HG03159 (cell line): ENCODE results near the gene TTR.

Experiments
- ATAC-seq: cut with Tn5 transposase; IDR thresholded peaks from one replicate; pipeline ENCODE4 v1.9.1; 2021; ENCODE audit warnings: mild to moderate bottlenecking, moderate library complexity; ENCODE audit not compliant: unreplicated experiment

TTR gene

DNA sequence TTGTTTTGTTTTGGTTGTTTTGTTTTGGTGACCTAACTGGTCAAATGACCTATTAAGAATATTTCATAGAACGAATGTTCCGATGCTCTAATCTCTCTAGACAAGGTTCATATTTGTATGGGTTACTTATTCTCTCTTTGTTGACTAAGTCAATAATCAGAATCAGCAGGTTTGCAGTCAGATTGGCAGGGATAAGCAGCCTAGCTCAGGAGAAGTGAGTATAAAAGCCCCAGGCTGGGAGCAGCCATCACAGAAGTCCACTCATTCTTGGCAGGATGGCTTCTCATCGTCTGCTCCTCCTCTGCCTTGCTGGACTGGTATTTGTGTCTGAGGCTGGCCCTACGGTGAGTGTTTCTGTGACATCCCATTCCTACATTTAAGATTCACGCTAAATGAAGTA, at the start of gene TTR:
TTR (plus strand) TSS at position 250 of the 400 bp plus-strand sequence; CDS start at position 276, 26 bp downstream.
- no peak for ATAC-seq

DNA sequence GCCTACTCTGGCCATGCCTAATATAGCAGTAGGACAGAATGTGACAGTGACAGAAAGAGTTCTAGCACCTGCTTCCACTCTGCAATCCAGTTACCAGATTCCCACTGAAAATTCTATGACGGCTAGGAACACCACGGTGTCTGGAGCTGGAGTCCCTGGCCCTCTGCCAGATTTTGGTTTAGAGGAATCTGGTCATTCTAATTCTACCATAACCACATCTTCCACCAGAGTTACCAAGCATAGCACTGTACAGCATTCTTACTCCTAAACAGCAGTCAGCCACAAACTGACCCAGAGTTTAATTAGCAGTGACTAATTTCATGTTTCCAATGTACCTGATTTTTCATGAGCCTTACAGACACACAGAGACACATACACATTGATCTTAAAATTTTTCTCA, 45.2 kb upstream of the TTR start:
- ATAC-seq: no peak

DNA sequence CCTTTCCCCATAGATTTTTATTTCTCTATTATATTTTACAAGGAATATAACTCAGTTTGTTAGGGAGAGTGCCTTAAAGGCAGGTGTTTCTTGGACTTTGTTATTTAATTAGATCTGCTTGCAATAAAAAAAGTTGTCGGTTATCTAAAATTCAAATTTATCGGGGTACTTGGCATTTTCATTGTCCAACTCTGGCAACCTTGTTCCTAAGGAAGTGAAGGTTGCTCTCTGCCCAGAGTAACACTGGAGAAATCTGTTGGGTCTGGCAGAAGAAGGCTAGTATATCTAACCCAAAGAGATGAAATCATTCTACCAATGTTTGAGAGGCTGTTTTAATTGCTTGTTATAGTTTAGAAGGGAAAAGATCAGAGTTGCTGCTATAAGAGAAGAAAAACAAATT, 42.8 kb upstream of the TTR start:
- ATAC-seq: no peak

DNA sequence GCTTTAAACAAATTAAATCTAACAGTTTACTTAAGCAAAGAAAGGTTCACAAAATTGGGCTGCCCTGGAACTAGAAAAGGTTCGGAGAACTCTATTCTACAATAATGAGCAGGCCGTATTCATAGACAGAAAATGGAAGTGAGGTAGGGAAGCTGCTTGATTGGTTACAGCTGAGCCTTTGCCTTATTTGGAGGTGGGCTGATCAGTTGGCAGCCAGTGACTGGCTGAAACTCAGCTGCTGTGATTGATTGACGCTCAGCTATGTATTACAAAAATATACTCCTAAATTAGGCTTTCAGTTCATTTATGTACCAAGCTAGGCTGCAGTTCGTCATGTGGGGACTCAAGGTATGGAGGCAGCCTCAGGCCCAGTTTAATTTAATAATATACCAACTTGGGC, 42.3 kb upstream of the TTR start:
- ATAC-seq: no peak

DNA sequence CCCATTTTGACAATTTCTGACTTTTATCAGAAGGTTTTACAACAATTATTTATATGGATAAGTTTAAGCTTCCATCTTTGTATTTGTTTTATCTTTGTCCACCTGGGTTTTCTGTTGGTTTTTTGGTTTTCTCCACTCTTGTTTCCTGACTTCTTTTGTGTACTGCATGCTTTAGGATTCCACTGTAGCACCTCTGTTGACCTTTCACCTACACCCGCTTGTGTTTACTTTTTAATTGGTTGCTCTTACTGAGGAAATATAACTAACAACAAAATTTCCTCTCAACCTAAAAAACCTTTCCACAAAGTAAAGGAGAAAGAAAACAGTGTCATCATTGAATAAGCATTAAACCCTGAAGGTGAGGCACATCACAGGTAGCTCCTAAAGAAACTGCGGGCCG, 39.8 kb upstream of the TTR start:
- no peak for ATAC-seq

DNA sequence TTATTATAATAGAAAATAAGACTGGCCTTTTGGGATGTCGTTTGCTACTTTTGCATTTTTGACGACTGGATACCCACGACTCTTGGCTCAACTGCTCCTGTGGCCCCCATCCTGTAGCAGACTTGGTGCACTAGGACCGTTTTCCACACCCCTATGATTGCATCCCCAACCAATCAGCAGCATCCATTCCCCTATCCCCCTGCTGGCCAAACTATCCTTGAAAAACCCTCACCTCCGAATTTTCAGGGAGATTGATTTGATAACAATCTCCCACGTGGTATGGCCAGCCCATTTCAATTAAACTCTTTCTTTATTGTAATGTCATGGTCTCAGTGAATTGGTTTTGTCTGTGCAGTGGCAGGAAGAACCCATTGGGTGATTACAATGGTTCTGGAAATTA, 37.9 kb upstream of the TTR start:
- no peak for ATAC-seq

DNA sequence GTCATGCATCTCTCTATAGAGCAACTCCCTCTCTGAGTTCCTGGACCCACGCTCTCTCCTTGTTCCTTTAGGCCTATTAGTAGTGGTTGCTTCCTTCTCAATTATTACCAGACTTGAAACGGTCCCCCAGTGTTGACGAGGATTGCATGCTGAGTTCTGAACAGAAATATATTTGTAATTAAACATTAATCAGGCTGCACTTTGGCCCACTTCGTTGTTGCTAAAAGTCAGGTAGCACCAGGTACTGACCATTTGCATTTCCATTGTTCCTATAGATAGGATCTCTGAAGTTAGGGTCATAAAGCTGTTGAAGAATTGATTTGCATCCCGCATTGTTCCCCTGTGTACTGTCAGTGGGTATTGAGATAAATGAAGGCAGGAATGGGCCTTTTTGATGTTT, 36.9 kb upstream of the TTR start:
- no peak for ATAC-seq

DNA sequence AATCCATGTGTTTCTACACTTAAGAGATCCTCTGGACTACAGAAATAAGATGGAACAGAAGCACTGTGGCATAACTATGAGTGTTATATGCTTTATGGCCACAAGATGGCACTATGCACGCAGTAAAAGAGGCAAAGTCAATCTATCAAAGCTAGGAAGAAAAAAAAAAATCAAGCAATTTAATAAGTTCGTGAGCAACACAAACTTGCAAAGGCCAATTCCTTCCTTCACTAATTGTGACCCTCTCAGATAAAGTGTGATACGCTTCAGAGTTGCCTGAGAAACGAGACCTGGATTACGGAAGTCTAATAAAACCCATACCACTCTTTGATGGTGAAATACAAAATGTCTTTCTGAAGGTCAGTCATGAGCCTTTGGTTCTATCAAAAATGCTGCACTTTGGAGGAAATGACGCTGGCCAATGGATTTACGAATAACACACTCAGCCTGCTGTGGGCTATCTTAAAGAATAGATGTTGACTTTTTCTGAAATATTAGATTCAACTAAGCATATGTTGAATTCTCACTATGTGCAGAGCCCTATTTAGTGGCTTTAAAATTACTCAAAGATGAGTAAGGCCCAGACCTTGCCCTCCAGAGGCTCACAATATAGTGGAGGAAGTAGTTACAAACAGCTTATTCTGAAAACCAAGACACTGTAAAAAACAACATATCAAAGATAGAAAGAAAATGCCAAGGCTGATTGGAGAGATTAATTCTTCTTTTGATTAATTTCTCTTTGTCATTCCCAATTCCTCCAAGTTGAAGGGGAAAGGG, 35.5 kb upstream of the TTR start:
- peak; percentile 53 for ATAC-seq

DNA sequence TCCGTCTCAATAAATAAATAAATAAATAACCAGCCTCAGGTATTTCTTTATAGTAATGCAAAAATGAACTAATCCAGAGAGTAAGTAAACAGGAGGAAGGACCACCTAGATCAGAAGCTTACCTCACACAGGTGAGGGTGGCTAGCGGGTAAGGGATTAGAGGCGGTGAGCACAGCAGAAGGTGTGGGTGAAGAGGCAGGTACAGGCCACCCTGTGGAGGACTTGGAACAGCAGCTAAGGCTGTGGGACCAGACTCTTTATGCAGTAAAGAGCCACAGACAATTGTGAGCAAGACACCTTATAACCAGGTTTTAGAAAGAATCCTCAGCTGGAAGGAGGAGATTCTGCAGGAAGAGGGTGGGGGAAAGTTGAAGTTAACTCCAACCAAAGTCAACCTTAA, 34.2 kb upstream of the TTR start:
- ATAC-seq: no peak

DNA sequence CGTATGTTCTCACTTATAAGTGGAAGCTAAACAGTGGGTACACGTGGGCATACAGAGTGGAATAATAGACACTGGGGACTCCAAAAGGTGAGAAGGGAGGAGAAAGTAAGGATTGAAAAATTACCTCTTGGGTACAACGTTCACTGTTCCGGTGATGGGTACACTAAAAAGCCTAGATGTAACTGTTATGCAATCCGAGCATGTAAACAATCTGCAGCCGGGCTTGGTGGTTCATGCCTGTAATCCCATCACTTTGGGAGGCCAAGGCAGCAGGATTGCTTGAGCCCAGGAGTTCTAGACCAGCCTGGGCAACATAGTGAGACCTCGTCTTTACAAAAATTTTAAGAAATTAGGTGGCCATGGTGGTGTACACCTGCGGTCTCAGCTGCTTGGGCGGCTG, 33.1 kb upstream of the TTR start:
- no peak for ATAC-seq

DNA sequence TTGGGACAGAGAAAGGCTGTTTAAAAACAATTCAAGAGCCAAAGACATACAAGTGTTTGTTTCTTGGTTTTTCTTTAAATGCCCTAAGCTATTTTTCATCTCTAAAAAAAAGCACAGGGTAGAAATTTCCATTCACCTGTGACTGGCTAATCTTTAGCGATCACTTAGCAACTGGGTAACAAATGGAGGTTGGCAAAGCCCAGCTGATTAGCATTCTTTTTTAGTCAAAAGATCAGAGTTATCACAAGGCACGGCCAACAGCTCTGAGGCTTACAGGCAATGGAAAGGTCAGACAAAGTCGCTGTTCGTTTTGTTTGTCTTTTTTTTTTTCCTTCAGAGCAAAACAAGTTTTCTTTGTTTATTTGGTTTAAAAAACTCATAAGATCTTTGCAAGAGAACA, 29.0 kb upstream of the TTR start:
- ATAC-seq: no peak

DNA sequence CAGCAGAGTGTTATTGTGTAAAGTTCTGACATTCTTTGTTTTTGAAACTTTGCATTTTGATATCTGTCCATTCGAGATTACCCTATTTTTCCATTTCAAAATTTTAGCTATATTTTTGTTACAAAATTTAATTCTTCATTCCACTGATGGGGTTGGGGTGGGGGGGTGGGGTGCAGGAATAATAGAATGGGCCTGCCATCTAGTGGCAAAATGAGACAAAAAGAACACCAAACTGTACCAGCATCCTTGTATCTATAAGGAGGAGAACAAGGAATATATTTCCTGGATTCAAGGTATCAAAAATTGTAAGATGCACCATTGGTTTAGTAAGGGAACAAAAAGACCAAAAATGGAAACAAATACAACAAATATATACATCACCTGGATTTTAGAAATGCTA, 27.9 kb upstream of the TTR start:
- no peak for ATAC-seq

DNA sequence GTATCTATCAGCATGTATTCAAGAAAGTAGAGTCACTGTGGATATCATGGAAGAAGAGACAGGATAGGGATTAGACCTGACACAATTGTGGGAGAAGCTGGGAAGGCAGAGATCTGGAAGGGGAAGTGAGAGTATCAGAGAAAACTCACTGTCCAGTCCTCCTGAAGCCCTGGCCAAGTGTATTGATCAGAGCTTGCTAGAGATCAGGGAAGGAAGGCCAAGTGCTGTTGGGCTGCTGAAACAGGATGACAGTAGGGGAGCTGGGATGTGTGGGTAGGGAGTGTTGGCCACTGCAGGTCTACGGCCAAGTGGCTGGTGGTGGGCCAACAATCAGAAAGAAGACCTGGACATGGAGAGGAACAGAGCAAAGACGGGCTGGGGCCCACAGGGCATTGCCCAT, 26.3 kb upstream of the TTR start:
- no peak for ATAC-seq

DNA sequence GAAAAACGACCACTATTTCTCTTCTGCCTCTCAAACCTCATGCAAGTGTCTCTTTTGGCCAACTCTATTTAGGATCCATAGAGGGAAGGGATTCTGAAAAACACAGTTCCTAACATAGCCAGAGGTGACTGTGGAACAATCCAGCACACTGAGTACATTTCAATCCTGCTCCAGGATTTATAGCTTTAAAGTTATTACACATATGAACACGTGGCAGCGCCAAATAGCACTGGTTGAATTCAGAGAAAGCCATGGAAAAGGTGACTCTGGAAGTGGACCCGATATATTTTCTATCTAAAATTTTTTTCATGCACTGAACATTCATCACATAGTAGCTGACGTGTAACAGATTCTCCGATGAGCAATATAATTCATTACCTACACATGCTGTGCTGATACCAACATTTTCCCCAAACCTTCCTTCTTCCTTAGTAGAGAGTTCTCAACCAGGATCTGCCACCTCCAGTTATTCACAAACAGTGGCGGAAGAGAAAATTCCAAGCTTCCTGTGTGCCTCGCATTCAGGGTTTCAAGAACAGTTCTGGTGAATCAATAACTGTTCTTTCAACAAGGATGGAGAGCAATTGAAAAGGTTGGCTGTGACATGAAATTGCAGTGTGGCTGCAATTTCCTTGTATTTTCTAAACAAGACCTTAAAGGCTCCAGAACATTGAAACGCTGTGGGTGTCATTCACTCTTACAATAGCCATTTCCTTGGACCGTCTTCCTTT, 25.7 kb upstream of the TTR start:
- ATAC-seq: no peak

DNA sequence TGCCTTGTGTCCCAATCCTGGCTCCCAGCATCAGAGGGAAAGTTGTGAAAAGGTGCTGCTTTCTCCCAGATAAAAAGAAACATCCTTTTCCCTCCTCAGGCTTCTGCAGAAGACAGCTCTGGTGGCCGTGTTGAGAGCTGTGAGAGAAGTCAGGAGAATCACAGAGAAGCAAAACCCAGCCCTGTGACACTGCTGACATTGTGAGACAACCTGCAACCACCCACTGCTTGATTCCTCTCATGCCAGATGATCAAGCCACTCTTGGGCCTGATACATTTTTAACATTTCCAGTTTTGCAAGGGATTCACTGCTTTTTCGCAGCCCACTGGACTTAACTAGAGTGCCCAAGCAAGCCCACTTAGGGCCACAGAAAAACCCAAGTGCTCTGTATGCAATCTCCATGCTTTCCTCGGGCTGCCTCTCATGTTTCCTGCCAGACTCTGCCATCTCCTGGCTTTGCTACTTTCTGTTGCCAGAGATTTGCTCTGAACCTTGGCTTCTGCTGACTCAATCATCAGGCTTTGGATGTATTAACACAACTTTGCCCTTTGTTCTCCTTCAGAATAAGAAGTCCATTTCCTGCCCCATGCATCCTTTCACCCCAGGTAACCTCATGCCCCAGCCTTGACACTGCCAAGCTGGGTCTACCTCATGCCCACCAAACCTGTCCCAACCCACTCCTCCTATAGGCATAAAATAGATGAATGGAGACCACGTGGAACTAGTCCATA, 24.9 kb upstream of the TTR start:
- ATAC-seq: no peak

DNA sequence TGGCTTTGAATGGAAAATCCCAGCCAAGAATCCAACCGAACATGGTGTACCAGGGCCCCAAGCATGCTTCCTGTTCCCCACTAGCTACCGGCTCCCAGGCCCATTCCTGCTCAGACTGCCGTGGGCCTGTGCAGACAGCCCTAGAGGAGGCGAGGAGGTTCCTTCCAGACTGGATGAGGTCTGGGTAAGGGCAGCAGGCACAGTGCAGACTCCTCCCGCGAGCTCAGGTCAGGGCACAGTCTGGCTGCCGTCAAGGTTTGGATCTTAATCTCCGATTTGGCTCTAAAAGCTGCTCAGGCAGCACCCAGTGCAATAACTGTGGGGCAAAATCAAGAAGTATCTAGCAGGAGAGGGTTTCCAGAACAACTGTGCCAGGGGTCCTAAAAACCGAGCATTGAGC, 19.3 kb upstream of the TTR start:
- ATAC-seq: no peak

DNA sequence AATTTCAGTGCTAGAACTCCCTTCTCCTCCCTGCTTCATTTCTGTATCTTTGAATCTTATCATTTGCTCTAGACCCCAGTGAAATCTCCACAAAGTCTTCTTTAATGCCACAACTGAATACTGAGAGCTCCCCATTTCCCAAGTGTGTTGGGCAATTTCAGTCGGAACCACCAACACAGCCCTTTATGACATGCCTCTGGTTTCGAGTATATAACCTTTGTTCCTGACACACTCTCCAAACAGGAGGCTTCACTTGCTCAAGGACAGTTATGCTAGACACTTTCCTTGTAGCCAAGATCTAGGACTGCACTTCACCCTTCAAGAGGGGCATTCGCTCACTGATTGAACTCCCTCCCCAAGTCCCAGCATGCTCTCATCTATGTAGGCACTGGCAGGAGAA, 18.6 kb upstream of the TTR start:
- no peak for ATAC-seq

DNA sequence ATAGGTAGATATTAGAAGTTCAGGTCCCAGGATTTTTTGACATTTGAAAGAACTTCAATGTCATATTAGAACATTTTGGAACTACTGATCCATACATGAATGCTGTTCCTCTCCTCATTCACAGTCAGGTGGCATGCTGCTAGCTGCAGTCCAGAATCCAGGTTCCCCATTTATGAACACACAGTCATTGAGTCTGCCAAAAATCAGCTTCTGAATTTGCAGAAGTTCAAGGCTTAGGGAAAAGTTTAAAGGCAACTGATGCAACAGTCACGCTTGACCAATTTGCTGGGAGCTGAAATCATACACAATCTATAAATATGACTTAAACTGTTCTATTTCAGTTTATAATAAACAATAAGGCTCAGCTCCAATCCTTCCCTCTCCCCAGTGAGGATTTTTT, 17.3 kb upstream of the TTR start:
- ATAC-seq: no peak

DNA sequence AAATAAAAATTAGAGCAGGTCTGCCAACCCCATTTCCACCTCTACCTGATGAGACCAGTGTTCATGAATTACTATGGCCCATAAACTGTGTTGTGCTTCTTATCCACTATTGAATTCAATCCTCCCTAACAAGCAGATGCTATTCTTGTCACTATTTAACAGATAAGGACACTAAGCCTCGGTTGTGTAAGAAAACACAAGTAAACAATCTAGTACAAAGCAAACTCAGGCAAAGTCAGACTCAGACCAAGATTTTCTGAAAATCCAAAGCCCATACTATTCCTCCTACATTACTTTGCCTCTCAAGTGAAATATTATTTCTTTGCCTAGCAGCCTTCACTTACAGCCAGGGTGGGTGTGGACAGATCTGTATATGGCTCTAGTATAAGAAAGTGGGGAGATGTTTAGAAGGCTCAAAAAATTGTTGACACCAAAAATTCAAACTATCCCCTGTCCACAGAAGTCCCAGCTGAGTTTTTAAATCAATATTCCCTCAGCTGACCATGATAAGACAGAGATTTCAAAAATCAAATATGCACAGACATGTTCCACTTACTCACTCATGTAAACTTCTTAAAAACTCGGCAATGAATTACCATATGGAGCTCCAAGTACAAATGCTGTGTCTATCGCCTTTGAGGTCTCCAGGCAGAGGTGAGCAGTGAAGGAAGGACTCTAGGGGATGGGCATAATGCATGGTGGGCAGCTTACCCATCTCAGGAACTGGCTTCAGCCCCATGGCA, 16.0 kb upstream of the TTR start:
- ATAC-seq: no peak

DNA sequence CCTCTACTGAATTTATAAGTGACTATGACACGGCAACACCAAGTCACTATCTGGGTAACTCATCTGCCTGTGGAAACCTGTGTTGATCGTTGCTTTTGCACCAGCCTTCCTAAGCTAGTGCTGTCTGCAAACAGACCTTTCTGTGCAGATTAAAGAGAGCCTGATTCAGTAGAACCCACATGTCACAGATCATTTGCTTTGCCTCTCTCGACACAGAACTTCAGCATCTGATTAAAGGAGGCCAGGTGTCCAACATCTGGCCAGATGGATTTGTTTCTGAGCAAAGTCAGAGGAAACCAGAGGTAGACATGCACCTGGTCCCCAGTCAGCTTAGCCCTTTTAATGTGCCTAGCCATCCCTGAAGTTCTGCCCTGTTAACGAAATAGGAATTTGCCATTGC, 15.0 kb upstream of the TTR start:
- ATAC-seq: peak; percentile 61

DNA sequence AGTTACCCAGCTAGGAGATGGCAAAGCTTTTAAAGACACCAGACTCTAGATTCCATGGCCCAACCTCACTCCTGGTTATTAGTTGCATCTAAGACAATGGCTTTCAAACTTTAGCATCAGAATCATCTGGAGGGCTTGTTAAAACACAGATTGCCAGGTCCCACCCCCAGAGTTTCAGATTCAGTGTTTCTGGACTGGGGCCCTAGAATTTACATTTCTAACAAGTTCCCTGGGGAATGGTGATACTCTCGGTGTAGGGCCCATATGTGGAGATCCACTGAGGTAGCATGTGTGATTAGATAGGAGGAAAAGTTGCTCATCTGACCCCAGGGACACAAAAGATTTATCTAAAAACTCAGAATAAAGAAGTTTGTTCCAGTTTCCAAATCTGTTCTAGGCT, 14.5 kb upstream of the TTR start:
- peak; percentile 18 for ATAC-seq
